ENCODE results near the gene GEMIN5. TPM values are rescaled to one million over a fixed set of nuclear protein-coding genes. Genes with fewer than 3 reads are reported as not detected.

Gene GEMIN5
- total and polyA plus RNA-seq, 2 of the 13 experiments (the other 11 are each of a cell fraction or from before 2014, with no cell fraction given): 6.6 to 28.6 TPM

GRCh38 chr5:154937718-154938466, at the start of gene GEMIN5 (continued):
- TF ChIP-seq HINFP (CRISPR knock-in tag; IDR thresholded peaks at IDR 0.05; ENCODE audit: low read depth) (peak; percentile 82), GLMP (CRISPR knock-in tag; IDR thresholded peaks at IDR 0.05; ENCODE audit: borderline replicate concordance) (no peak), SIX4 (CRISPR knock-in tag; IDR thresholded peaks at IDR 0.05) (no peak), ZNF784 (CRISPR knock-in tag; IDR thresholded peaks at IDR 0.05; ENCODE audit: borderline replicate concordance) (peak; percentile 86; the same call in 1 of the 2 replicates), ZBTB46 (CRISPR knock-in tag; IDR thresholded peaks at IDR 0.05; ENCODE audit: borderline replicate concordance) (no peak), ZNF790 (CRISPR knock-in tag; IDR thresholded peaks at IDR 0.05; ENCODE audit: borderline replicate concordance) (no peak), PHF20 (CRISPR knock-in tag; IDR thresholded peaks at IDR 0.05) (peak; percentile 87), ZNF441 (CRISPR knock-in tag; IDR thresholded peaks at IDR 0.05; ENCODE audit: borderline replicate concordance) (no peak), CENPT (CRISPR knock-in tag; IDR thresholded peaks at IDR 0.05; ENCODE audit: low read depth) (no peak), ZNF646 (CRISPR knock-in tag; IDR thresholded peaks at IDR 0.05) (no peak), ZHX1 (CRISPR knock-in tag; IDR thresholded peaks at IDR 0.05; ENCODE audit: low read depth) (no peak), MXI1 (IDR thresholded peaks at IDR 0.05; ENCODE audit: borderline replicate concordance, low read depth, low read length) (peak; percentile 83; the same call in 2 of the 3 replicates)

All from HepG2 (cell line).